ENCODE data around the gene PSMC6.
A peak's percentile ranks its signal among the peaks of the same experiment; 100 is the strongest.
"Not testable (repeated sequence)": the region's sequence is repeated elsewhere in the genome, so short reads cannot be mapped to it uniquely, and the experiment has no call there.

PSMC6 gene

DNA sequence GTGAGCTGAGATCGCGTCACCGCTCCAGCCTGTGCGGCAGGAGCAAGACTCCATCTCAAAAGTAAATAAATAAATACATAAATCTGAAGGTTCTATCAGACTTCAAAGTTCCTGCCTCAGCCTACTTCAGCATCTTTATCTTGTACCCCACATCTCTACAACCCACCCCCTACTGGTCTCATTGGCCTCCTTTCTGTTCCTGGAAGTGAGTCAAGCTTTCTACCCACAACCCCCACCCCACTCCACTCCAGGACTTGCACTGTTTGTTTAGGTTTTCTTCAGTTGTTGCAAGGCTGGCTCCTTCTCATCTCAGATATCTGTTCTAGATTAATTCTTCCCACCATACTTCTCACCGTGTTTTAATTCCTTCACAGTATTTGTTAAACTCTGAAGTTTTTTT is 714 bp upstream of the PSMC6 start:
- no peak for DNase-seq (ENCODE audit: low read depth)
- TF ChIP-seq, protein P1, sequence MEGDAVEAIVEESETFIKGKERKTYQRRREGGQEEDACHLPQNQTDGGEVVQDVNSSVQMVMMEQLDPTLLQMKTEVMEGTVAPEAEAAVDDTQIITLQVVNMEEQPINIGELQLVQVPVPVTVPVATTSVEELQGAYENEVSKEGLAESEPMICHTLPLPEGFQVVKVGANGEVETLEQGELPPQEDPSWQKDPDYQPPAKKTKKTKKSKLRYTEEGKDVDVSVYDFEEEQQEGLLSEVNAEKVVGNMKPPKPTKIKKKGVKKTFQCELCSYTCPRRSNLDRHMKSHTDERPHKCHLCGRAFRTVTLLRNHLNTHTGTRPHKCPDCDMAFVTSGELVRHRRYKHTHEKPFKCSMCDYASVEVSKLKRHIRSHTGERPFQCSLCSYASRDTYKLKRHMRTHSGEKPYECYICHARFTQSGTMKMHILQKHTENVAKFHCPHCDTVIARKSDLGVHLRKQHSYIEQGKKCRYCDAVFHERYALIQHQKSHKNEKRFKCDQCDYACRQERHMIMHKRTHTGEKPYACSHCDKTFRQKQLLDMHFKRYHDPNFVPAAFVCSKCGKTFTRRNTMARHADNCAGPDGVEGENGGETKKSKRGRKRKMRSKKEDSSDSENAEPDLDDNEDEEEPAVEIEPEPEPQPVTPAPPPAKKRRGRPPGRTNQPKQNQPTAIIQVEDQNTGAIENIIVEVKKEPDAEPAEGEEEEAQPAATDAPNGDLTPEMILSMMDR (IDR thresholded peaks at IDR 0.05; ENCODE audit: control insufficient read depth, extremely low read depth, insufficient read depth): no peak
- H3K4me3 ChIP-seq (ENCODE audit: low read depth, low read length): peak overlapping the region; percentile 83

DNA sequence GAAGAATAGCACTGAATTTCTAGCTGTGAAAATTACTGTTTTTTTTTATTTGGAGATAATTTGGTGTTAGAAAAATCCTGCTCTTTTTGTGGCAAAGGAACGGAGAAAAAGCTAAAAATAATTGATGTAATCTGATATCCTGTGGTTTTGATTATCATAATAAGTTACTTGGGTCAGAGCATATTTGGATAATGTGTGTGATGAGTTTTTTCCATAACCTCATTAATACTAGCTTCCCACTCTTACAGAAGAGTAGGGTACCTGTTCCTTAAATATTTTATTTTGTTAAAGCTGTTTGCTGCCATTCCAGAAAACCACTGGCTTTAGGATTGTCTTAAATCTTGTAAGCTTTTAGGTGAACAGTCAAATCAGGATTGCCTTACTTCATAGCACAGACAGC is 4.7 kb downstream of the PSMC6 start:
- TF ChIP-seq, protein P1 (IDR thresholded peaks at IDR 0.05; ENCODE audit: control insufficient read depth, extremely low read depth, insufficient read depth): no peak
- no peak overlapping the region for H3K4me3 ChIP-seq (ENCODE audit: low read depth, low read length)
- no peak for DNase-seq (ENCODE audit: low read depth)

DNA sequence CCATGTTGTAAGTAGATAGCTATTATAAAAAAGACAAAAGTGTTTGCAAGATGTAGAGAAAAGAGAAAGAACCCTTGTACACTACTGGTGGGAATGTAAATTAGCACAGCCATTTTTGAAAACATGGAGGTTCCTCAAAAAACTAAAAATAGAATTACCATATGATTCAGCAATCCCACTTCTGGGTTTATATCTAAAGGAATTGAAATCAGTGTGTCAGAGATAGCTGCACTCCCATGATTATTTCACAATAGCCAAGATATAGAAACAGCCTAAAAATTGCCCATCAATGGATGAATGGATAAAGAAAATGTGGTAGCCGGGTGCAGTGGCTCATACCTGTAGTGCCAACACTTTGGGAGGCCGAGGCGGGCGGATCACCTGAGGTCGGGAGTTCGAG is 9.2 kb downstream of the PSMC6 start:
- TF ChIP-seq, protein P1 (IDR thresholded peaks at IDR 0.05; ENCODE audit: control insufficient read depth, extremely low read depth, insufficient read depth): no peak
- no peak overlapping the region for H3K4me3 ChIP-seq (ENCODE audit: low read depth, low read length)
- no peak for DNase-seq (ENCODE audit: low read depth)

DNA sequence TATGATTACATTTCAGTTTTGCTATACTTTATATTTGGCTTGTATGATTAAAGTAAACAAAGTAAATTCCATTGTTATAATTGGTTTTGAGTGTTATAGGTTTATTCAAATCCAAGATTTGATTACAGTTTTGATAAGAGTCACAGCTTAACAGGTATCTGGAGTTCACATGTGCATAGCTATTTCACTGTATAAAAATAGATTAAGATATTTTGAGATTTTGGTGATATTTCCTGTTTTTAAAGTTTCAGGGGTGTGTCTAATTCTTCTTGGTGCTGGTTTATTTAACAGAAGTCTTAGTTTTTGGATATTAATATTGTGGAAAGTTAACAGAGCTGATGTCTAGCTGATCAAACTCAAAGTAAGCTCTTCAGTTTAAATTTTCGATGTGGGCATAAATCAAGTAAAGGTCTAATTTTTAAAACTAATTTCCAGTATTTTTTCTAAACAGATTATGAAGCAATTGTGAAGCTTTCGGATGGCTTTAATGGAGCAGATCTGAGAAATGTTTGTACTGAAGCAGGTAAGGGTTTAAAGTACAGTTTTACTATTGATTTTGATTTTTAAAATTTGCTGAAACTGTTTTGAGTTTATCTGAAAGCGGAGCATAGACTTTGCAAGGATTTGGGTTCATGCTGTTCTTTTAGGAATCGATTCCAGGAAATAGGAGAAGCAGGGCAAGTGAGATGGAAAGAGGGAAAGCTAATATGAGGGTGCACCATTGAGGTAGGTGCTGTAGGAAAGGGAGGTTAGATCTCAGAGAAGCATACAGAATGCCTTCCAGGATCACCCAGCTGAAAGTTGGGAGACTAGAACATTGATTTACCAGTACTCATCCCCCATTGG is 16.7 kb downstream of the PSMC6 start:
- H3K4me3 ChIP-seq (ENCODE audit: low read depth, low read length): no peak overlapping the region
- TF ChIP-seq, protein P1 (IDR thresholded peaks at IDR 0.05; ENCODE audit: control insufficient read depth, extremely low read depth, insufficient read depth): no peak
- no peak for DNase-seq (ENCODE audit: low read depth)

DNA sequence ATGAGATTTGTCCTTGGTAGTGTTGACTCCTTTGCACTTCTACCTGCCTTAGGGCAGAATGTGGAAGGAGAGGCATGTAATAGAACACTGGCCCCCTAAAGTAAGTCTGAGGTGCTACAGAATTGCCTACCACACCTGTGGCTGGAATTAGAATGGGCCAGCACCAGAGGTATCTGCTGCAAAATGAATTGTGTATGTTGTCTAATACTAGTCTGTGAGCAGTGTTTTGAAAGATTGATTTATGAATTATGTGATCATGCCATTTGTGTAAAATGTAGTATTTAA is 17.3 kb downstream of the PSMC6 start:
- DNase-seq (ENCODE audit: low read depth): no peak
- H3K4me3 ChIP-seq (ENCODE audit: low read depth, low read length): no peak overlapping the region
- TF ChIP-seq, protein P1 (IDR thresholded peaks at IDR 0.05; ENCODE audit: control insufficient read depth, extremely low read depth, insufficient read depth): no peak

DNA sequence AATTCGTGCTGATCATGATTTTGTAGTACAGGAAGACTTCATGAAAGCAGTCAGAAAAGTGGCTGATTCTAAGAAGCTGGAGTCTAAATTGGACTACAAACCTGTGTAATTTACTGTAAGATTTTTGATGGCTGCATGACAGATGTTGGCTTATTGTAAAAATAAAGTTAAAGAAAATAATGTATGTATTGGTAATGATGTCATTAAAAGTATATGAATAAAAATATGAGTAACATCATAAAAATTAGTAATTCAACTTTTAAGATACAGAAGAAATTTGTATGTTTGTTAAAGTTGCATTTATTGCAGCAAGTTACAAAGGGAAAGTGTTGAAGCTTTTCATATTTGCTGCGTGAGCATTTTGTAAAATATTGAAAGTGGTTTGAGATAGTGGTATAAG is 20.5 kb downstream of the PSMC6 start:
- not testable (repeated sequence) for H3K4me3 ChIP-seq (ENCODE audit: low read depth, low read length)

DNA sequence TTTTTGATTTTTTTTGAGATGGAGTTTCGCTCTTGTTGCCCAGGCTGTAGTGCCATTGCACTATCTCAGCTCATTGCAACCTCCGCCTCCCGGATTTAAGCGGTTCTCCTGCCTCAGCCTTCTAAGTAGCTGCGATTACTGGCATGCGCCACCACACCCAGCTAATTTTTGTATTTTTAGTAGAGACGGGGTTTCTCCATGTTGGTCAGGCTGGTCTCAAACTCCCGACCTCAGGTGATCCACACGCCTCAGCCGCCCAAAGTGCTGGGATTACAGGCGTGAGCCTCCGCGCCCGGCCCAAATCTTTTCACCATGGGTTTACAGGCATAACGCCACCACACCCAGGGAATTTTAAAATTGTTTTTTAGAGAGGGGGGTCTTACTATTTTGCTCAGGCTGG is 22.0 kb downstream of the PSMC6 start:
- DNase-seq (ENCODE audit: low read depth); H3K4me3 ChIP-seq (ENCODE audit: low read depth, low read length): not testable (repeated sequence)

More for the DNA sequence above, 20.5 kb downstream of the PSMC6 start:
- DNase-seq (ENCODE audit: low read depth): not testable (repeated sequence)

DNA sequence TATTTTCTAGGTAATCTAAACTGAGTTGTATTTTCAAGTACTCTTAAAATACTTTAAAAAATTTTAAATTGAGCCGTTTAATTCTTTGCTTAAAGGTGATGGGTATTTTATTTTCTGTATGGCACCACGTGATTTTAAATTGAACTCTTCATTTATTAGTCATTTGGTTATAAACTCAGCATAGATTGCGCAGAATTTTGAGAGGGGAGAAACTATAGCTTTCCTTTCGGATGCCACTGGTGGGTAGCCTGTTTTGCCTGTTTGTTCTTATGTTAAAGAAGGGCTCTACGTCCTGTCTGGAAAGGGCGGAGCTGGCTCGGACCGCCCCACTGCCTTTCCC is 22.6 kb downstream of the PSMC6 start:
- TF ChIP-seq, protein P1 (IDR thresholded peaks at IDR 0.05; ENCODE audit: control insufficient read depth, extremely low read depth, insufficient read depth): no peak
- no peak for DNase-seq (ENCODE audit: low read depth)
- H3K4me3 ChIP-seq (ENCODE audit: low read depth, low read length): peak overlapping the region; percentile 93
